Right forelimb (tissue), 1 donor: Measurements from ENCODE around the gene GALNT9.
"Not testable (repeated sequence)": the region's sequence is repeated elsewhere in the genome, so short reads cannot be mapped to it uniquely, and the experiment has no call there.

ENCODE experiments used
- DNase-seq: peaks from one replicate; pipeline ENCODE4 v3.0.0-alpha.2; 2018

The GALNT9 gene

GRCh38 chr12:132311201-132311915 is 18.0 kb downstream of the GALNT9 start:
- no peak for DNase-seq

- DNase-seq, result no peak
Measured at GRCh38 chr12:132310181-132311040, 19.0 kb downstream of the GALNT9 start.

DNA sequence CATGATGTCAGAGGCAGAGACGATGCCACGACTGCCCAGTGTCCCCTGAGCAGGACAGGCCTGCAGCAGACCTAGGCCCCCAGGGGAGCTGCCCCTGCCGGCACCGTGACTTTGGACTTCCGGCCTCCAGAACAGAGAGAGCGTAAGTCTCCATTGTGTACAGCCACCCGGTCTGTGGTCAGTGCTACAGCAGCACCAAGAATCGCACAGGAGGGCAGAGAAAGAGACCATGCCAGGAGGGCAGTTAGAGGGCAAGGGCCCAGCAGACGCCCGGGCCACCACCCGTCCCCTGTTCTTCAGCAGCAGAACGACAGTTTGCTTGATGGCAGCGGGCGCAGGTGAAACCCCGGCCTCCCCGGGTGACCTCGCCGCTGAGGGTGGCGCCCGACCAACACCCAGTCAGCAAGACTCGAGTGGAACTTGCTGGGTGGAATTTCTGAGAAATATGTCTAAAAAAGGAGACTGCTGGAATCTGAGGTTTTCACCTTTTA is 19.7 kb downstream of the GALNT9 start:
- no peak for DNase-seq

DNA sequence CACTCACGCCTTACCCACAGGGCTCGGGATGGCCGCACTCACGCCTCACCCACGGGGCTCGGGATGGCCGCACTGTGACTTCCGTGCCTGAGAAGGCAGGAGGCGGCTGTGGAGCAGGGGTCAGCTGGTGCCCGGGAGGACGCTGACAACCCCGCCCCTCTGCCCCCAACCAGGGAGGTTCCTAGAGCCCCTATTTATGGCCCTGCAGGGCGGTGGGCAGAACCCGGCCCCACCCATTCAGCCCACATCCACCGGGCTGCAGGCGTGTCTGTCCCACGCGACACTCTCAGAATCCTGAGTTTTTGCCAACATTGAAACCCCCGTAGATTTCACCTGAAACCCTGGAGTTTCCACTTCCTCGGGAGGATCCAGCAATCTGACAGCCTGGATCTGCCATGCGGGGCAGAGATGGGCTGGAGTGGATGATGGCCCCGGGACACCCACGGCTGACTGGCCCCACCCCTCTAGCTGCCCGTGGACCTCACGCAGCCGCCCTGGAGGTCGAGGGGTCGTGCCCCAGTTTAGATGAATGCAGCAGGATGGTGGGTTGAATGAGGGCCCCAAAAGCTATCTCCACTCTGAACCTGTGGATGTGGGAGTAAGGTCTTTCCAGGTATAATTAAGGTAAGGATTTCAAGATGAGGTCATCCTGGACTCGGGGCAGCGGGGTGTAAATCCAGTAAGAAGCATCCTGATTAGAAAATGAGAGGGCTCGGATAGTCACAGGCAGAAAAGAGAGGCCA is 20.4 kb downstream of the GALNT9 start:
- DNase-seq, result no peak

DNA sequence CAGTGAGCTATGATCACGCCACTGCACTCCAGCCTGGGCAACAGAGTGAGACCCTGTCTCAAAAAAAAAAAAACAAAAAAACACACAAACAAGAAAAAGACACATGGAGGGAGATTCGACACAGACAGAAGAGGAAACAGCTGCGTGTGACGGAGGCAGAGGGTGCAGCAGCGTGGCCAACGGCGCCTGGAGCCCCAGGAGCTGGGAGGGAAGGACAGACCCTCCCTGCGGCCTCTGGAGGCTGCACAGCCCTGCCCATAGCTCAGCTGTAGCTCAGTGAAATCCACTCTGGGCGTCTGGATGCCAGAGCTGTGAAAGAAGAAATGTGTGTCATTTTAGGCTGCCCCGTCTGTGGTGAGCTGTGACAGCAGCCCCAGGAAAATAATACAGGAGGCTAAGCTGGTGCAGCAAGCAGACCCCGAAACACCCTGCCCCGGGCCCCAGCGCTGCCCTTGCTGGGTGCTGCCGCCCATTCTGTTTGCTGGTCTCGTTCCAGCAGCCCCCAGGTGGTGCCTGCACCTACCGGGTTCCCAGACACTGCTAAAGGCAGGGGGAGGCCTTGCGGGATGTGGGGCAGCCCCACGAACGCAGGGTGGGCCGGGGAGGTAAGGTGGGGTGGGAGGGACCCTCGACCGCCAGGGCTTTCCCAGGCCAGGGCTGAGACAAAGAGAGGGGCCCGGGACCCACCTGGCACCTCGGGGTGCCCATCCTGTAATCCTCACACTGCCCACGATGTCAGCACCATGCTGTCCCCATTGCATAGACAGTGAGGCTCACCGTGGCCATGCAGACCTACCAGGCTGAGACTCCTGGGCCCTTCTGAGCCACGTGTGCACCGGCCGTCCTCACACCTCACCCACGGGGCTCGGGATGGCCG is 21.2 kb downstream of the GALNT9 start:
- DNase-seq, result no peak

DNA sequence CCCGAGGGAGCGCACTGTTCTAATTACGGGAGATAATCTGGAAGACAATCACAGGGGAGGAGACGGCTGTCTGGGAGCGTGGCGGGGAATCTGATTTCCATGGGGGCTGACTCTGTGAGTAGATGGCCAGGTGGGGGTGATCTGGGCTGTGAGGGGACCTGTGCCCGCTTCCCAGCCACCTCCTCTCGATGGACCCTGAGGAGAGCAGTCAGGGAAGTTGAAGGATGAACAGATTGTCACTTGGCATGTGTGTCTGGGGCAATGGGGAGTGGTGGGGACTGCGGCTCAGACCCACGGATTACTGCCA is 22.6 kb downstream of the GALNT9 start:
- no peak for DNase-seq

DNA sequence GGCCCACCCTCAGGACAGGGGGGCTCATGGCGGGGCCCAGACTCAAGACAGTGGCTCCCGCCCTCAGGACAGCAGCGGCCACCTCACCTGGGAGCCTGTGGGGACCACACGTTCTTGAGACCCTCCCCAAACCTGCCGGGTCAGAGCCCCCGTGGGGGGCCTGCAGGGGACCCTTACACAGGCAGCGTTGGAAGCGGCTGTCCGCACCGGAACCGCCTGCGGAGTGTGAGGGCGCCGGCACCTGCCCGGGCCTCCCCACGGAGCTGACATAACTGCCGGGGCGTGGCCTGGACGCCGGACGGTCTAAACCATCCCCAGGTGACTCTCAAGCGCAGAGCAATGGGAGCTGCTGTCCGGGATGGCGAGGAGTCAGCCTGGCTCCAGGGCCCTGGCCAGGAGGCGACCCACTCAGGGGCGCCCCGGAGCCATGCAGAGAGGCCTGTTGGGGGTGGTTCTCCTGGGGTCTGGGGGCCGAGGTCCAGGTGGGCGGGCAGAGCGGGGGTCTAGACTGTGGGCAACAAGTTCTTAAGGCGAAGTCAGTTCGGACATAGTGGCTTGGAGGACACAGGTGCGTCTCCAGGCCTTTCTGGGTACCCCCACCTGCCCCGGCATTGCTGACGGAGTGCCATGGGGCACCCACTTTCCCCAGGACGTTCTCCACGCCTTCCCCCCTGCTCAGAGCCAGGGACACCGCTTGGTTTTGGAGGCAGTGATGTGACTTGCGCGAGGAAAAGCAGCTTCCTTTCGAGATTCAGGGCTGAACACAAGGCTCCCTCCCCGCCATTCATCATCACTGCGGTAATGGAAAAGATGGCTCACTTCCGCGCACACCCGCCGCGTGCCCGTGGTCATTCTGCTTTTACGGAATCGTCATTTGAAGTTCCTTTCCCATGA is 23.2 kb downstream of the GALNT9 start:
- no peak for DNase-seq

DNA sequence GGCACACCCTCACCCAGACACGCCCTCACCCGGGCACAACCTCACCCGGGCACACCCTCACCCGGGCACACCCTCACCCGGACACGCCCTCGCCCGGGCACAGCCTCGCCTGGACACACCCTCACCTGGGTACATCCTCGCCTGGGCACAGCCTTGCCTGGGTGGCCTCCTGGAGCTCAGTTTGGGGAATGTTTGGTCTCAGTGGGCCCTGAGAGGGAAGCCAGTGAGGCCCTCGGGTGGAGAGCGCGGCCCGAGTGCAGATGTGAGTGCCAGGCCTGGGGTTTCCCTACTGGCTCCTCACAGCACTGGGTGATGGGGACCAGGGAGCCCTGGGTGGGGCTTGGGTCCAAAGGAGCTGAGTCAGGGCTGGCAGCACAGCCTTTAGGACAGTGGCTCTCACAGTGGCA is 23.8 kb downstream of the GALNT9 start:
- no peak for DNase-seq

DNA sequence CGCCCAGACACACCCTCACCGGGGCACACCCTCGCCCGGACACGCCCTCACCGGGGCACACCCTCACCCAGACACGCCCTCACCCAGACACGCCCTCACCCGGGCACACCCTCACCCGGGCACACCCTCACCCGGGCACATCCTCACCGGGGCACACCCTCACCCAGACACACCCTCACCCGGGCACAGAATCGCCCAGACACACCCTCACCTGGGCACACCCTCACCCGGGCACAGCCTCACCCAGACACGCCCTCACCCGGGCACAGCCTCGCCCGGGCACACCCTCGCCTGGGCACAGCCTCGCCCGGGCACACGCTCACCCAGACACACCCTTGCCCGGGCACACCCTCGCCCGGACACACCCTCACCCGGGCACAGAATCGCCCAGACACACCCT is 24.5 kb downstream of the GALNT9 start:
- DNase-seq, result not testable (repeated sequence)

GRCh38 chr12:132303853-132304373 is 25.5 kb downstream of the GALNT9 start:
- not testable (repeated sequence) for DNase-seq

DNA sequence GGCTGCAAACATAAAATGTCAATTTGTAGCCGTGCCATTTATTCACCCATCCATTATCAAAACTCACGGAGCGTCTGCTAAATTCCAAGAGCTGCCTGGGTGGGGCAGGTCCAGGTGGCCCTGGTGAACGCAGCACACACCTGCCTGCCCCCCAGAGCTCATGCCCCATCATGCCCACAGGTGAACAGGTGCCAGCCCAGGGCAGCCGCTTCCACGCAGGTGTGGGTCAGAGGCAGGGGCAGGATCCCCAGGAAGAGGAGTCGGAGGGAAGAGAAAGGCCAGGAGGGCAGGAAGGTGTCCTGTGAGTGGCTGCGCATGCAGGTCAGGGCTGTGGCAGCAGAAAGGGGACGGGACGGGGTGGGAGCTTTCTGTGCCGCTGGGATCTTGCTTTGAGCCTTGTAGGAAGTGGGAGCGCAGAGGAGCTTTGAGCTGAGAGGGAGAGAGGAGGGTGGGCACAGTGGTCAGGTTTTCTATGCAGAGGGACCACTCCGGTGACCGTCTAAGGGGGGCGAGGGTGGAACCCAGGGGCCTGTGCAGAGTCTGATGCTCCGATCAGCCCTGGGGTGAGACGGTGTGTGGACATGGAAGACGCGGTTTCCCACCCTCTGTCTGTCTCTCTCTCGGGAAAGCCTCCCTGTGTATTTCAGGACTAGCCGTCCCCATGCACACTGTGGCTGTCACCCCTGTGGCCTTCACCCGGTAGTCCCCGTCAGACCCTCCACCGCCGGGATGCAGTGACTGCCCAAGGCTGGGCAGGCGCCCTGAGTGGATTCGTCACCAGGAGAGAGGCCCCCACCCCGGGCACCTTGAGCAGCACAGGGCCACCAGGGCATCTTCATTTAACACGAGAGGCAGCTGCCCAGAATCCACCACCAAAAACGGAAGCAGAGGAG is 26.7 kb downstream of the GALNT9 start:
- DNase-seq, result no peak

- no peak for DNase-seq
Measured at GRCh38 chr12:132300789-132301722, 28.3 kb downstream of the GALNT9 start.

DNA sequence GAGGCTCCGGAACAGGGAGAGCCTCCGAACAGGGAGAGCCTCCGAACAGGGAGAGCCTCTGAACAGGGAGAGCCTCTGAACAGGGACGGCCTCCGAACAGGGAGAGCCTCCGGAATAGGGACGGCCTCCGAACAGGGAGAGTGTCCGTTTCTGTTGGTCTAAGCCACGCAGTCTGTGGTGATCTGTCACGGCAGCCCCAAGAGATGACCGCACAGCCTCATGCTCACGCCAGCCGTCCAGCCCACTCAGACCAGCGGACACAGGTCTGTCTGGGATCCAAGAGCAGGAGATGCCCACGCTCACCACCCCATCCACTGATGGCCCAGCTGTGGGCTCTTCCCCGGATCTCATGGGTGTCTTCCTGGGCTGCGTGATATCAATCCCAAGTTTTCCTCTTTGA is 33.3 kb downstream of the GALNT9 start:
- DNase-seq, result no peak

DNA sequence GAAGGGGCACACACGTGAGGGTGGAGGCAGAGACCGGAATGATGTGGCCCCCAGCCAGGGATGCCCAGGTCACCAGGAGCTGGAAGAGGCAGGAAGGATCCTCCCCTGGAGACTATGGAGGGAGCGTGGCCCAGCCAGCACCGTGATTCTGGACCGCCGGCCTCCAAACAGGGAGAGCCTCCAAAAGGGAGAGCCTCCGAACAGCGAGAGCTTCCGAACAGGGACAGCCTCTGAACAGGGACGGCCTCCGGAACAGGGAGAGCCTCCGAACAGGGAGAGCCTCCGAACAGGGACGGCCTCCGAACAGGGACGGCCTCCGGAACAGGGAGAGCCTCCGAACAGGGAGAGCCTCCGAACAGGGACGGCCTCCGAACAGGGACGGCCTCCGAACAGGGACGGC is 33.8 kb downstream of the GALNT9 start:
- not testable (repeated sequence) for DNase-seq

DNA sequence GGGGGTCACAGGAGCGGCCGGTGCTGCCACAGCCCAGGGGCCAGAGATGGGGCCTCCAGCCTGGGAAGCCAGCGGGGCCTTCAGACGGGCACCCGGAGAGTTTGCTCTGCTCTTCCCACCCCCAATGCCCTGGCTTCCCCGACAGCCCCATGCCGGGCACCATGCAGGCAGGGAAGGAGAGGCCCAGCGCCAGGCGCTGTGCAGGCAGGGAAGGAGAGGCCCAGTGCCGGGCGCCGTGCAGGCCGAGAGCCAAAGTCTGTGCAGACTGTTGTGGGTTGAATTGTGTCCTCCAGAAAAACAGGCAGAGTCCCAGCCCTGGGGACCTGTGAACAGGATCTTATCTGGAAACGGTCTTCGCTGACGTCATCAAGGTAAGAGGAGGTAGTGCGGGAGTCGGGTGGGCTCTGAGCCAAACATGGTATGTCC is 34.3 kb downstream of the GALNT9 start:
- no peak for DNase-seq

DNA sequence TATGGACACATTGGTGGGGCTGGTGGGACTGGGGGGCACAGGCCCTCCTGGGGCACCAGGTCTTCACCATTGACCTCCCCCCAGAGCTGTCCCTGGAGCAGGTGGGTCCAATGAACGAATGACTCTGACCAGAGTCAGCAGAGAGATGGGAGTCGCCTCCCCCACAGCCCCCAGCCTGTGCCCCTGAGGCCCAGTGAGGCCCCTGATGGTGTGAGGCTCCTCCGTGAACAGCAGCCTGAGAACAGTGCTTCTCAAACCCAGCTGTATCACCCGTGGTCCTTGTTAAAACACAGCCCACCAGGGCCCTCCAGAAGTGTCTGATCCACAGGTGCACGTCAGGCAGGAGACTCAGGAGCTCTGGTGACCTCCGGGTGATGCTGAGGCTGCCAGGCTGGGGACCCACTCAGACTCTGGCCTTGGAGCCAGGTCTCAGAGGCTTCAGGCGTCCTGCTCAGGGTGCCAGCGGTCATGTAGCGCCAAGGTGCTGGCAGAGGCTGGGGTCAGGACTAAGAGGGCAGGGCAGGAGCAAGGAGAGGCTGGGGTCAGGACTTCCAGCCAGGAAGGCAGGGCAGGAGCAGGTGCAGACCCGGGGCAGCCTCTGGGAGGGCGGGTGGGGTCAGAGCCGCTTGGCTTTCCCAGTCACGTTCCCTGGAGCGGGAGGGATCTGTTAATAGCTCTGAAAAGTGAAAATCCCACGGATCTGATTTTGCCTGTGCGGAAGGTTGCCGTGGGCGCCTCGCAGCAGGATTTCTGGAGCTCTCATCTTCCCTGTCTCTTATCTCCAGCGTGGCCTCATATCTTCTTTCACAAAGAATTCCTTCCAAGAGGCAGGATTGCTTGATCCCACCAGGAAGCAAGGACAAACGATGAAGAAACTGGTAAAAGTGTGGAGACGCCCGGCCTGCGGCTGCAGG is 35.0 kb downstream of the GALNT9 start:
- no peak for DNase-seq
